ENCODE results near the gene MMP8.
"Not testable (repeated sequence)": the region's sequence is repeated elsewhere in the genome, so short reads cannot be mapped to it uniquely, and the experiment has no call there.

Gene MMP8

GRCh38 chr11:102724904-102725500, at the start of gene MMP8:
Gene MMP8, minus strand, starts transcription at chr11:102724954. Its CDS starts 99 bp downstream, at chr11:102724855.
- DNase-seq (ENCODE audit: low read depth in 2 of 2), result peak; percentile 79 to 84

- no peak for DNase-seq (ENCODE audit: low read depth in 2 of 2)
Observed at GRCh38 chr11:102773386-102773785, 48.6 kb upstream of the MMP8 start.

GRCh38 chr11:102771351-102771750, 46.6 kb upstream of the MMP8 start:
- no peak for DNase-seq (ENCODE audit: low read depth in 2 of 2)

- DNase-seq (ENCODE audit: low read depth in 2 of 2), result no peak
Observed at GRCh38 chr11:102770191-102770590, 45.4 kb upstream of the MMP8 start.

- no peak for DNase-seq (ENCODE audit: low read depth in 2 of 2)
Observed at GRCh38 chr11:102767800-102768199, 43.0 kb upstream of the MMP8 start.

GRCh38 chr11:102763440-102763839, 38.7 kb upstream of the MMP8 start:
- no peak for DNase-seq (ENCODE audit: low read depth in 2 of 2)

- DNase-seq (ENCODE audit: low read depth in 2 of 2), result peak; percentile 26 to 39
Observed at GRCh38 chr11:102762361-102762767, 37.6 kb upstream of the MMP8 start.

GRCh38 chr11:102761646-102762238, 37.0 kb upstream of the MMP8 start:
- DNase-seq (ENCODE audit: low read depth in 2 of 2), result peak; percentile 73 to 78

GRCh38 chr11:102760344-102761035, 35.7 kb upstream of the MMP8 start:
- DNase-seq (ENCODE audit: low read depth in 2 of 2), result peak; percentile 91

- no peak for DNase-seq (ENCODE audit: low read depth in 2 of 2)
Observed at GRCh38 chr11:102757823-102758549, 33.2 kb upstream of the MMP8 start.

GRCh38 chr11:102753267-102753666, 28.5 kb upstream of the MMP8 start:
- no peak for DNase-seq (ENCODE audit: low read depth in 2 of 2)

GRCh38 chr11:102751673-102752072, 26.9 kb upstream of the MMP8 start:
- DNase-seq (ENCODE audit: low read depth in 2 of 2), result no peak

- no peak for DNase-seq (ENCODE audit: low read depth in 2 of 2)
Observed at GRCh38 chr11:102749101-102749722, 24.5 kb upstream of the MMP8 start.

- not testable (repeated sequence) for DNase-seq (ENCODE audit: low read depth in 2 of 2)
Observed at GRCh38 chr11:102746746-102747578, 22.2 kb upstream of the MMP8 start.

GRCh38 chr11:102734650-102735049, 9.9 kb upstream of the MMP8 start:
- no peak for DNase-seq (ENCODE audit: low read depth in 2 of 2)

GRCh38 chr11:102733232-102733875, 8.6 kb upstream of the MMP8 start:
- peak in 1 of 2 experiments; percentile 21 for DNase-seq (ENCODE audit: low read depth in 2 of 2)

- DNase-seq (ENCODE audit: low read depth in 2 of 2), result not testable (repeated sequence)
Observed at GRCh38 chr11:102730944-102731343, 6.2 kb upstream of the MMP8 start.

GRCh38 chr11:102729849-102730815, 5.4 kb upstream of the MMP8 start:
- peak; percentile 48 to 53 for DNase-seq (ENCODE audit: low read depth in 2 of 2)

GRCh38 chr11:102727890-102728289, 3.1 kb upstream of the MMP8 start:
- DNase-seq (ENCODE audit: low read depth in 2 of 2), result peak; percentile 73 to 74
